ENCODE data around the gene MACROD1.

GRCh38 chr11:64035576-64035975, 130.3 kb downstream of the MACROD1 start, which contains the start of gene FLRT1:
- no peak for TF ChIP-seq CTCF (IDR thresholded peaks at IDR 0.05)
- TF ChIP-seq EP300 (IDR thresholded peaks at IDR 0.05), result no peak
- TF ChIP-seq POLR2AphosphoS5 (IDR thresholded peaks at IDR 0.05), result no peak
